HFF-Myc (cell line): Measurements from ENCODE around the gene OR7C1.
"Not testable (repeated sequence)": the region's sequence is repeated elsewhere in the genome, so short reads cannot be mapped to it uniquely, and the experiment has no call there.

ENCODE experiments used
- DNase-seq: peaks from one replicate; pipeline ENCODE4 v3.0.0-alpha.2; 2011; ENCODE audit warnings: low read depth; ENCODE audit errors: extremely low read depth
- H3K4me3 ChIP-seq: replicated peaks from 2 replicates; pipeline ENCODE4 v1.5.1; 2011; ENCODE audit warnings: low read depth, mild to moderate bottlenecking, control low read depth, low read length
- TF ChIP-seq, protein P1 (sequence below): IDR thresholded peaks from 2 replicates; pipeline ENCODE4 v1.5.1; 2012; ENCODE audit warnings: mild to moderate bottlenecking, low read depth, low read length, control low read depth; ENCODE audit errors: missing control alignments

Gene OR7C1

GRCh38 chr19:14774373-14774772 is 60.6 kb downstream of the OR7C1 start:
- no peak for DNase-seq
- H3K4me3 ChIP-seq: no peak overlapping the region
- TF ChIP-seq, protein P1, sequence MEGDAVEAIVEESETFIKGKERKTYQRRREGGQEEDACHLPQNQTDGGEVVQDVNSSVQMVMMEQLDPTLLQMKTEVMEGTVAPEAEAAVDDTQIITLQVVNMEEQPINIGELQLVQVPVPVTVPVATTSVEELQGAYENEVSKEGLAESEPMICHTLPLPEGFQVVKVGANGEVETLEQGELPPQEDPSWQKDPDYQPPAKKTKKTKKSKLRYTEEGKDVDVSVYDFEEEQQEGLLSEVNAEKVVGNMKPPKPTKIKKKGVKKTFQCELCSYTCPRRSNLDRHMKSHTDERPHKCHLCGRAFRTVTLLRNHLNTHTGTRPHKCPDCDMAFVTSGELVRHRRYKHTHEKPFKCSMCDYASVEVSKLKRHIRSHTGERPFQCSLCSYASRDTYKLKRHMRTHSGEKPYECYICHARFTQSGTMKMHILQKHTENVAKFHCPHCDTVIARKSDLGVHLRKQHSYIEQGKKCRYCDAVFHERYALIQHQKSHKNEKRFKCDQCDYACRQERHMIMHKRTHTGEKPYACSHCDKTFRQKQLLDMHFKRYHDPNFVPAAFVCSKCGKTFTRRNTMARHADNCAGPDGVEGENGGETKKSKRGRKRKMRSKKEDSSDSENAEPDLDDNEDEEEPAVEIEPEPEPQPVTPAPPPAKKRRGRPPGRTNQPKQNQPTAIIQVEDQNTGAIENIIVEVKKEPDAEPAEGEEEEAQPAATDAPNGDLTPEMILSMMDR: no peak

DNA sequence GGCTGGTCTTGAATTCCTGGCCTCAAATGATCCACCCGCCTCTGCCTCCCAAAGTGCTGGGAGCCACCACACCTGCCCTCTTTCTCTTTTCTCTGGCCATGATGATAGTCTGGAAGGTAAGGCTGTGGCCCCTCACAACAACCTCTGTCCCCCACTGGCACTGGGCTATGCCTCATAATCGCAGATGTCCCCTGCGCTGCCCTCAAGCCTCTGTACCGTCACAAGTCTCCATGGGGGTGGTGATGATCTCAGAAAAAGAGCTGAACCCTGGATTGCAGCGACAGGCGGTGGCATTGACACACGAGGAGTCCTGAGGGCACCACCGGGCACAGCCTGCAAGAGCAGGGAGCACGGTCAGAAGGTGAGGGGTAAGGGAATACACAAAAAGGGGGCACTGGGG is 61.3 kb downstream of the OR7C1 start:
- not testable (repeated sequence) for H3K4me3 ChIP-seq, DNase-seq

- no peak for DNase-seq
- TF ChIP-seq, protein P1: no peak
Measured at GRCh38 chr19:14772995-14773394, 62.0 kb downstream of the OR7C1 start.

DNA sequence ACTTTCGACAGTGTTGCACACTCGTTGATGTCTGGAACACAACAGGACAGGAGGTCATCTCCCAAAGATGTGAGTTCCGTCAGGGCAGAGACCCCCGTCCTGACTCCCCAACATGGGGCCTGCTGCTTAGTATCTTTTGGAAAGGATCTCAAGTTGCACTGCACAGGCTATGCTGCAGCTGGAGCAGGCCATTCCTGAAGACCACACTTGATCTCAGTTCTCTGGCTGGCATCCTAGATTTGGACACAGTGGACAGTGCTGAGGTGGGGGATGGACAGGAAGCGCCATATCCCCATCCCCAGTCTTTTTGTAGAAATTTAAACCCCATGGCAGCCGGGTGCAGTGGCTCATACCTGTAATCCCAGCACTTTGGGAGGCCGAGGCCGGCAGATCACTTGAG is 62.5 kb downstream of the OR7C1 start:
- TF ChIP-seq, protein P1: no peak
- H3K4me3 ChIP-seq: no peak overlapping the region
- no peak for DNase-seq

More at GRCh38 chr19:14772995-14773394, 62.0 kb downstream of the OR7C1 start:
- H3K4me3 ChIP-seq: no peak overlapping the region

GRCh38 chr19:14770944-14771839 is 63.8 kb downstream of the OR7C1 start:
- H3K4me3 ChIP-seq: no peak overlapping the region
- no peak for DNase-seq
- TF ChIP-seq, protein P1: no peak

- TF ChIP-seq, protein P1: no peak
- no peak for DNase-seq
Measured at GRCh38 chr19:14770136-14770535, 64.8 kb downstream of the OR7C1 start.

GRCh38 chr19:14769201-14769600 is 65.8 kb downstream of the OR7C1 start:
- TF ChIP-seq, protein P1: no peak
- no peak overlapping the region for H3K4me3 ChIP-seq
- no peak for DNase-seq

More at GRCh38 chr19:14770136-14770535, 64.8 kb downstream of the OR7C1 start:
- no peak overlapping the region for H3K4me3 ChIP-seq
